NT2/D1 (cell line): ENCODE results near the gene SLC13A3.

Experiments used
- DNase-seq: peaks from one replicate; pipeline ENCODE4 v3.0.0-alpha.2; 2011; ENCODE audit warnings: low read depth, low spot score
- H3K27me3 ChIP-seq: 2 replicates; pipeline ENCODE4 v1.6.0; 2011; ENCODE audit warnings: mild to moderate bottlenecking; ENCODE audit not compliant: insufficient read length, insufficient read depth
- H3K36me3 ChIP-seq: 2 replicates; pipeline ENCODE4 v1.6.1; 2011; ENCODE audit warnings: mild to moderate bottlenecking, low read length, mixed read lengths; ENCODE audit not compliant: insufficient read depth, insufficient read length
- H3K4me1 ChIP-seq: 2 replicates; pipeline ENCODE4 v1.5.1; 2011; ENCODE audit not compliant: insufficient read depth, insufficient read length
- H3K4me3 ChIP-seq: 2 replicates; pipeline ENCODE4 v1.5.1; 2011; ENCODE audit warnings: low read depth; ENCODE audit not compliant: insufficient read length
- H3K9ac ChIP-seq: 2 replicates; pipeline ENCODE4 v1.6.0; 2011; ENCODE audit warnings: low read depth; ENCODE audit not compliant: insufficient read length
- H3K9me3 ChIP-seq: 2 replicates; pipeline ENCODE4 v1.5.1; 2011; ENCODE audit warnings: mild to moderate bottlenecking, low read length; ENCODE audit not compliant: insufficient read depth
- SUZ12 ChIP-seq: IDR thresholded peaks from 2 replicates; pipeline ENCODE4 v1.6.1; 2011; ENCODE audit not compliant: insufficient read length, insufficient read depth; ENCODE audit errors: extremely low read depth
- YY1 ChIP-seq: IDR thresholded peaks from 2 replicates; pipeline ENCODE4 v1.6.1; 2011; ENCODE audit not compliant: insufficient read length, insufficient read depth
- ZNF274 ChIP-seq: IDR thresholded peaks from 2 replicates; pipeline ENCODE4 v1.6.1; 2011; ENCODE audit warnings: mild to moderate bottlenecking, low read depth, low read length

Gene SLC13A3

DNA sequence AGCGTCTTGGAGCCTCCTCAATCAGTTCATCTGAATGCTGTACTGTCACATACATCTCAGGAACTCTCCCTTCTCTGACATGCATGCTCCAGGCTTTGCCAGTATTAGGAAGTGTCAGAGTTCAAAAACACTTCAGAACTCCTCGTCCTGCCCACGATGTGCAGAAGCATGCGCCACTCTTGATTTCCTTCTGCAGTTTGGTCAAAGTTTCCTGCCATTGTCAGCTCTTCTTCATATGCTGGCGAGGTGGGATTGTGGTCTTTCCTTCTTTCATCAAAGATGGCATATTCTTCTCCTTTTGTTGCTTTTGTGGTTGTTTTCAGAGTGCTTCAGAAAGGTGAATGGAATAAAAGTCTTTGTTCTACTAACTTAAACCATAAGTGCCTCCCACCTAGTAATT lies 21.0 kb downstream of the SLC13A3 start:
- Histone ChIP-seq H3K27me3 (no peaks in the 10 kb centered on the region), H3K4me1 (peaks cover 14% of the 10 kb centered on the region), H3K9me3 (no peaks in the 10 kb centered on the region), H3K36me3 (no peaks in the 10 kb centered on the region), H3K4me3 (no peak overlapping the region), H3K9ac (no peak overlapping the region)
- DNase-seq, result no peak
- TF ChIP-seq ZNF274, result no peak
- no peak for TF ChIP-seq YY1
- TF ChIP-seq SUZ12, result no peak

GRCh38 chr20:46629341-46629740 lies 21.9 kb downstream of the SLC13A3 start:
- Histone ChIP-seq H3K36me3 (no peaks in the 10 kb centered on the region), H3K9me3 (peaks cover 3% of the 10 kb centered on the region; the same call in 1 of the 2 replicates), H3K4me1 (peaks cover 11% of the 10 kb centered on the region), H3K9ac (no peak overlapping the region), H3K4me3 (no peak overlapping the region), H3K27me3 (no peaks in the 10 kb centered on the region)
- no peak for DNase-seq
- no peak for TF ChIP-seq ZNF274
- TF ChIP-seq YY1, result no peak
- no peak for TF ChIP-seq SUZ12

DNA sequence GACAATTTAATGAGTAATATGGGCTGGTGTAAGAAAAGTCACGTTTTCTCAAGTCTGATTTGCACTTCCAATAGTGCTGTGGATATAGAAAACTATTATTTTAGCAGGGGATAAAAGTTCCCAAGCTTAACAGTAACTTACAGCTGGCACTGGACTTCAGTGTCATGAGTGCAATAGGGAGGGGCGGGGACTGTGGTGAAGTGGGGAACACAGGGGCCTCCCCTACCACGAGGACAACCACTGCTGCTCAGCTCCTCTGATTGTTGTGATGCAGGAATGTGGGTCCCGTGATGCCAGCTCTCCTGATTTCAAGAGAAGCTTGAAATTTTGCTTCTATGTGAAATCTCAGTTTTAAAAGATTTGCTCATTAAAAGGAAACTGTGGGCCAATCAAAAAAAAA lies 24.0 kb downstream of the SLC13A3 start:
- no peak for DNase-seq
- H3K9ac ChIP-seq, result no peak overlapping the region
- H3K36me3 ChIP-seq, result no peaks in the 10 kb centered on the region
- peaks cover 5% of the 10 kb centered on the region; the same call in 1 of the 2 replicates for H3K9me3 ChIP-seq
- no peak for TF ChIP-seq ZNF274
- no peak for TF ChIP-seq YY1
- TF ChIP-seq SUZ12, result no peak
- H3K4me1 ChIP-seq, result peaks cover 11% of the 10 kb centered on the region
- H3K4me3 ChIP-seq, result no peak overlapping the region
- H3K27me3 ChIP-seq, result no peaks in the 10 kb centered on the region

- H3K4me1 ChIP-seq, result peaks cover 8% of the 10 kb centered on the region
- no peaks in the 10 kb centered on the region for H3K36me3 ChIP-seq
- H3K9me3 ChIP-seq, result peaks cover 5% of the 10 kb centered on the region; the same call in 1 of the 2 replicates
- DNase-seq, result no peak
- H3K4me3 ChIP-seq, result no peak overlapping the region
- no peak for TF ChIP-seq ZNF274
- TF ChIP-seq SUZ12, result no peak
- TF ChIP-seq YY1, result no peak
- H3K27me3 ChIP-seq, result no peaks in the 10 kb centered on the region
- H3K9ac ChIP-seq, result no peak overlapping the region
Measured at GRCh38 chr20:46626758-46627157, 24.5 kb downstream of the SLC13A3 start.

DNA sequence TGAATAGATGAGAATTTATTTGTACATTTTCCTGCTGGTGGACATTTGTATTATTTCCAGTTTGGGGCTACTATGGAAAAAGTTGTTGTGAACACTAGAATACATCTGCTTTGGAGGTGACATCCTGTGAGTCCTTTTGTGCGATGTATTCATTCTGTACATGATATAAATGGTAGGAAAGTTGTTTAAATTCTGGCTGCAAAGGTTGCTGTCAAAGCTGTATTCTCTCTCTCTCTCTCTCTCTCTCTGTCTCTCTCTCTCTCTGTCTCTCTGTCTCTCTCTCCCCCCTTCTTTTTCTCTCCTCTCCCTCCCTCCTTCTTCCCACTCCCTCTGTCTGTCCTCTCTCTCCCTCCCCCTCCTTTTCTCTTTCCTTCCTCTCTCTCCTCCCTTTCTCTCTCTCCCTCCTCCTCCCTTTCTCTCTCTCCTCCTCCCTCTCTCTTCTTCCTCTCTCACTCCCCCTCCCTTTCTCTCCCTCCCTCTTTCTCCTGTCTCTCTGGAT lies 25.3 kb downstream of the SLC13A3 start:
- TF ChIP-seq SUZ12 (no peak), ZNF274 (no peak), YY1 (no peak)
- peaks cover 5% of the 10 kb centered on the region; the same call in 1 of the 2 replicates for H3K9me3 ChIP-seq

GRCh38 chr20:46624946-46625345 lies 26.3 kb downstream of the SLC13A3 start:
- Histone ChIP-seq H3K4me3 (no peak overlapping the region), H3K4me1 (no peaks in the 10 kb centered on the region), H3K9ac (no peak overlapping the region), H3K36me3 (no peaks in the 10 kb centered on the region), H3K27me3 (no peaks in the 10 kb centered on the region), H3K9me3 (peaks cover 5% of the 10 kb centered on the region; the same call in 1 of the 2 replicates)
- TF ChIP-seq ZNF274, result no peak
- no peak for TF ChIP-seq SUZ12
- TF ChIP-seq YY1, result no peak
- DNase-seq, result no peak

More for the DNA sequence above, 25.3 kb downstream of the SLC13A3 start:
- no peak for DNase-seq
- Histone ChIP-seq H3K4me1 (no peaks in the 10 kb centered on the region), H3K27me3 (no peaks in the 10 kb centered on the region), H3K4me3 (no peak overlapping the region), H3K36me3 (no peaks in the 10 kb centered on the region), H3K9ac (no peak overlapping the region)

GRCh38 chr20:46622165-46622564 lies 29.1 kb downstream of the SLC13A3 start:
- no peak overlapping the region for H3K9ac ChIP-seq
- H3K36me3 ChIP-seq, result no peaks in the 10 kb centered on the region
- peak; percentile 43 for DNase-seq
- H3K4me3 ChIP-seq, result no peak overlapping the region
- H3K4me1 ChIP-seq, result no peaks in the 10 kb centered on the region
- no peaks in the 10 kb centered on the region for H3K27me3 ChIP-seq
- no peak for TF ChIP-seq ZNF274
- TF ChIP-seq SUZ12, result no peak
- no peak for TF ChIP-seq YY1
- H3K9me3 ChIP-seq, result peaks cover 15% of the 10 kb centered on the region; the same call in 1 of the 2 replicates
